ENCODE data around the gene CENPM.

Gene CENPM

GRCh38 chr22:41913842-41914534, 33.0 kb downstream of the CENPM start:
- no peak for DNase-seq (ENCODE audit: low spot score)

- DNase-seq (ENCODE audit: low spot score): no peak
Measured at GRCh38 chr22:41913040-41913719, 33.8 kb downstream of the CENPM start.

DNA sequence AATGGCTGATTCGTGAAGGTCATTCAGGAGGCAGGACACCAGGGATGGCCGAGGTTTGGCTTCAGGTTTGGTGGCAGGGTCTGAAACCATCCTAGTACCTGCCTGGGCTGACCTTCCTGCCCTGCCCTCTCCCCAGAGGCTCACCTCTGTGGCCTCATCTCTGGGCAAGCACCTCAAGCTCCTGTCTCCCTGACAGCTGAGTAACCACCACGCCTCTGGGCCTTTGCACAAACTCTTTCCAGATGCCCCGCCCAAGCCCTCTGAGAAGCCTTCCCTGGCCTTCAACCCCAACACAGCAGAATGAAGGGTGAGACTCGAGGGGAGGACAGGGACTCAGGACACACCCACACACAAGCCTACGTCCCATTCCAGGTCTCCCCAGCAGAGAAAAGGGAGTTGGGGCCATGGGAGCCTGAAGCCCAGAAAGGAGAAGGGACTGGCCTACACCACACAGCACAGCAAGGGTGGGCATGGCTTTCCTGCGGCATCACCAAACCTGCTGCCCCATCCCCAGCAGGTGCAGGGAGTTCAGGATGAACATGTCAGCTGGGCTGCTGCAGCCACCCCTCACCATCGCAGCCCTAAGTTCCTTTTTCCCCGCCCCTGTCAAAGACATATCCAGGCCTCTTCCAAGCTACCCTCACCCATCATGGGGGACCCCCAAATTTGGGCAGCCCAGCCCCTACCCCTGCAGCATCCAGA, 34.5 kb downstream of the CENPM start:
- no peak for DNase-seq (ENCODE audit: low spot score)

DNA sequence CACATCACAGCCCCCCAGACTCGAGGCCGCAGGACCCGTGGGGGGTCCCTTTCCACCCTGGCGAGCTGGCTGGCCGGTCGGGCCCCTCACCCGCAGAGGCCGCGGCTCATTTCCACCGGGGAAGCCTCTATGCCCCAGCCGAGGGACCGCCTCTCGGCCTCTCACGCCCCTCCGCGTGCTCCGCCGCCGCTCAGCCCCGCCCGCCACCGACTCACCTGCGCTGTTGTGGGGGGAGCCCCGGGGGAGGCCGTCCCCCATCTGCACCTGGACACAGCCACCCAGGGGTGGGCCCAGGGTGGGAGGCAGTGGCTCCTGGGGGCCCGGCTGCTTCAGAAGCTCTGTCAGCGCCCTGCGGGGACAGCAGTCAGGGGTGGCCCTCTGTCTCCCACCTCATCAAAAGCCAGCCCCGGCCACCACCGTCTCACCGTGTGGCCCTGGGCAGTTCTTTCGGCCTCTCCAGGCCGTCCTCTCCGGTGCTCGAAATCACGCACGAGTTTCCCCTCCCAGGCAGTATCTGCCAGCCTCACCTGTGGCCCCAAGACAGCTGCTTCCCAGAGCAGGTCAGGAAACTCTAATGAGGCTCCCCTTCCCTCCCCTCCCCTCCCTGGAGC, 35.8 kb downstream of the CENPM start:
- DNase-seq (ENCODE audit: low spot score): no peak

DNA sequence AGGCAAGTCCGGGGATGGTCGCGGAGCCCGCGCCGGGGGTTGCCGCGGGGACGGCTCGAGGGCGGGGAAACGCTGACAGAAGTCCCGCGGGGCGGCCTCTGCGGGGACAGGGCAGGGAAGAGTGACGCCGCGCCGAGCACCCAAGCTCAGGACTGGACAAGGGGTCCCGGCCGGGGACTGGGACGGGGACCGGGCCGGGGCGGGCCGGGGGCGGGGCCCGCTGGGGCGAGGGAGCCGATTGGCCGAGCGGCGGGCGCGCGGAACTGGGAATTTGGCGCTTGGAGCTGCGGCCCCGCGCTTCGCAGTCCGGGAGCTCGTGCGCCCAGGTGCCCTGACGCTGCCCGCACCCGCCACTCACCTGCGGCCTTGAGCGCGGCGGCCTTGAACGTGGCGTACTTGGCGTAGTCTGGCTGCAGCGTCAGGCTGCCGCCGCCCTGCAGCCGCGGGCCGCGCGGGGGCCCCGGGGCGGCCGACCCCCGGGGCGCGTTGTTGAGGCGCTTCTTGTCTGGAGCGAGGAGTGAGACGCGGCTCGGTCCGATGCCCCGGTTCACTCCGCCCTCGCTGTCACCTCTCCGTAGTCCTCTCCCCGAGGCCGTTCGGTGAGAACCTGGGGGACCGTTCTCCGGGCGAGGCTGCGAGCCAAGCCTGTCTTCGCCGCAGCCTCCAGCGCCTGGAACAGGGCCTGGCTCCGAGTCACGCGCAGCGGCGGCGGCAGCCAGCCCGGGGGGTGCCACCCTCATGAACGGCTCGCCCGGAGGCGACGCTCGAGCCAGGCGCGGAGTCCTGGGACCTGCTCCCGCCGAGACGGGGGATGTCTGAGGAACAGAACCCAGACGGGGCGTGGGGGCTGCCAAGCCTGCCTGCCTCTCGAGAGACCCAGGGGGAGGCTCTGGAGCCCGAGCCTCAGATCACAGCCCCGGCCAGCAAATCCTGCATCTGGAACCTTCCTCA, 36.6 kb downstream of the CENPM start:
- peak; percentile 74 for DNase-seq (ENCODE audit: low spot score)

GRCh38 chr22:41909310-41910049, 37.5 kb downstream of the CENPM start:
- DNase-seq (ENCODE audit: low spot score): no peak

DNA sequence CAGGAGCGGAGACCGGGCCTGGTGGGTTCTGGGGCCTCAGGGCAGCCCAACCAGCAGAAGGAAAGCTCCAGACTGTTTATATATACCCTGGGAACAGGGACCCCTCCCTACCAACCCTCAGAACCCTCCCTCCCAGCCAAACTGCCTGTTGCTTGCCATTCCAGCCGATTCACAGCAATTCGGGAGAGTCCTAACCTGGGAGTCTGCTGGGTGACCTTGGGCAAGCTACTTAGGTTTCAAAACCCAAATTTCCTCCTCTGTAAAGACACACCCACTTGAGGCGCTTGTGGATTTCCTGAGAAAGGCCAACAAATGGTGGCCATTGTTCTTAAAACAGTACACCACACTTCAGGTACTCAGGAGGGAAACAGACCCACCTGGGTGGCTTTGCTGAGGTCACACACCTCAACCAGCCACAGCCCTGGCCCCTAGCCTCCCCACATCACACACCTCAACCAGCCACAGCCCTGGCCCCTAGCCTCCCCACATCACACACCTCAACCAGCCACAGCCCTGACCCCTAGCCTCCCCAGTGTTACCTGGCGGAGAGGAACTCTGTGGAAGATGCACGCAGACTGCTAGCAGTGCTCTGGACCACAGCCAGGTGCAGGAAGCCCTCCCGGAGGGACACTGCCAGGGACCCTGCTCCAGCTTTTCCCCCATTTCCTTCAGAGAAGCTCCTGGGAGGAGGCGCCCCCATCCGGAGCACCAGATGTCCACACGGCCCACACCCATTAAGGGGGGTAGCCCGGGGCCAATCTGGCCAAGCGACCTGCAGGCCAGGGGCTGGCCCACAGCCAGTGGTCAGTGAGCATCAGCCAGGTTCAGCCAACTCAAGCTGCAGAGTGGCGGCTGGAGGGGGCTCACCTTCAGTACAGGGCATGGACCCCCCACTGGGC, 38.3 kb downstream of the CENPM start:
- DNase-seq (ENCODE audit: low spot score): no peak

DNA sequence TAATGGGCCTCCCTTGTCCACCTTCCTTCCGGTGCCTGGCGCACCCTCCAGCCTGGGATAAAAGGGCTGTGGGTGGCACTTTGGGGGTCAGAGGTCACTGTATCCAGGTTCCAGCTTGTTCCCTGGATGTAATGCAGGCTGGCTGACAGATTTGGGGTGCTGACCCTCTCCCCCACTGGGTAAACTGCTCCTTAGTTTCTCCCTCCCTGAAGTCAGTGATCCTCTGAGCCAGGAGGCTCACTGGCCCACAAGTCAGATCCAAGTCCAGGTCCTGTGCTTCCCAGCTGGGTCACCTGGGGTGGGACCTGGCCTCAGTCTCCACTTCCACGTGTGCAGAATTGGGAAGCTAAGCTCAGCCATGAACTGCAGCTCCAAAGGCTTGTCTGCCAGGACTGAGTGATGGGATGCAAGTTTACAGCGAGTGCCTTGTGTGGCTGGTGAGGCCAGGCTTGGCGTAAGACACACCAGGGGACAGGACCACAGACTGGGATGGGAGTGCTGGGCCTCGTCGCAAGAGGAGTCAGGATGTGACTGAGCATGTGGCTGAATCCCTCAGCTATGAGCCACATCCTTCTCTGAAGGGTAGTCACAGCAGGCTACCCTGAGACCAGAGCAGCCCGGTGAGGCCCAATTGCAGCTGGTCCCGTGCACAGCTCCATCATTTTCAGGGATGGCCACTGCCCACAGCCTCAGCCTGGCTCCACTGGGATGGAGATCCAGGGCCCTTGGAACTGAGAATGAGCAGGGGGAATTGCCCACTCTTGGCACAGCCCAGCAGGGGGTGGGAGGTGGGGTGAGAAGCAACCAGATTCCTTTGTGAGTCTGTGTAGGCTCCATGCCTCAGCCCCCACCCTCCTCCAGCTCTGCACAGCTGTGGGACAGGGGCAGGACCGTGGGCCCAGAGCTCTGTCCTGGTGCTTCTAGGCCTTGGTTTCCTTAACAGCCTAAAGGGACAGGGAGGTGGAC, 39.2 kb downstream of the CENPM start:
- no peak for DNase-seq (ENCODE audit: low spot score)

GRCh38 chr22:41906822-41907221, 40.1 kb downstream of the CENPM start:
- no peak for DNase-seq (ENCODE audit: low spot score)

DNA sequence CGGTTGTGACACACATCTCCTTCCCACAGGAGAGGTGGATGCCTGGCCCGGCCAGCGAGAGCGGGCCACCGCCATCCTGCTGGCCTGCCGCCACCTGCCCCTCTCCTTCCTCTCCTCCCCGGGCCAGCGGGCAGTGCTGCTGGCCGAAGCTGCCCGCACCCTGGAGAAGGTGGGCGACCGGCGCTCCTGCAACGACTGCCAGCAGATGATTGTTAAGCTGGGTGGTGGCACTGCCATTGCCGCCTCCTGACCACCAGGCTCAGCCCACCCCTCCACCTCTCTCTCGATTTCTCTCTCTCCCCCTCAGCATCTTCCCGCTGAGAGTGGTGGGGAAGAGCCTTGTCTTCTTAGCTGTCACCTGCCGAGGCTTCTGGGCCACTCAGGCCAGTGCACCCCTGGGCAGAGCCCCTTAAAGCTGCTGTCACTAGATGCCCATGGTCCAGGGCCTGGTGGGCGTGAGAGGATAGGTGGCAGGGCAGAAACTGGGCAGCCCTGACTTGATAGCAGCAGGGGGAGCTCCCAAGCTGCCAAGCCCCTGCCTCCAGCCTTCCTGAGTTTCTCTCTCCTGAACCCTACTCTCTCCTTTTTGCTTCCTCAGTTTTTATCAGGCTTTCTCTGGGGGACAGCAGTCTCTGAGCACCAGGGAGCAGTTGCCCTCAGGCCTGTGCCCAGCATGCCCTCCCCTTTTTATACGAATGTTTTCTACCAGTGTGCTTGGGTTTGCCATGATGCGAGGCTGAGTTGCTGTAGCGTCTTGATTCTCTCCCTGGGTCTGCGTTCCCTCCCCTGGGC, 41.3 kb downstream of the CENPM start:
- DNase-seq (ENCODE audit: low spot score): no peak

DNA sequence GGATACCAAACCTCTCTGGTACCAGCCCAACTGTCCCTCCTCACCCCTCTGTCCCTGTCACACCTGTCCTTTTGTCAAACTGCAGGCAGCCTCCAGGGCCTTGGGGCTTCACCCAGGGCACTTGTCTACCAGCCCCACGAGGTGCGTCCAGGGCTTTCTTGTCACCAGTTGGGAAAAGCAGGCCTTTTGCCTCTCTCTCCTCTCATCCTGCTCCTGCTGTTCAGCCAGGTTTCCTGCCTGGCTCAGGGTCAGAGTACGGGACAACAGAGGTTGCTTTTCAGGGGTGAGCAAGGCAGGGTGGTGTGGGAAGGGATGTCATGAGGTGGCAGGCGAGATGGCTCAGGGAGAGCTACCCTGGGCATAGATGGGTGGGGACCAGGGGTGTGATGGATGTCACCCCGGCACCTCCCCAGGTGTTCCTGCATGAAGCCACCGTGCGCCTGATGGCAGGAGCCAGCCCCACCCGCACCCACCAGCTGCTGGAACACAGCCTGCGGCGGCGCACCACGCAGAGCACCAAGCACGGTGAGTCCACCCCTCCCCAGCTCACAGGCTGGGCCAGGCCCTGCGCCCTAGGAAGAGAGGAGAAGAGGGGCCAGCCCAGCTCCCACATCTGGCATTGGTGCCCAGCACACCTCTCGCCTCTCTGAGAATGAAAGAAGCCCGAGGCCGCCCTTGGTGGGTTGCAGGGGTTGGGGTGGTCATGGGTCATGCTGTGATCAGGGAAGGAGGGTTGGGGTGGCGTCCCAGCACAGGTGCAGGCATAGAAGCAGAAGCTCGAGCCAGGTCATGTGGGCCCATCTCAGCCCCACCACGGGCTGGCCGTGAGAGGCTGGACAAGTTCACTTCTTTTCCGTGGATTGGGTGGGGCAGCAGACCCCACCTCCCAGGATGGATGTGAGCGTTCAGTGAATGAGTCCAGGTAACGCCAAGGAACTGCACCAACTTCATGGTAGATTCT, 42.2 kb downstream of the CENPM start:
- DNase-seq (ENCODE audit: low spot score): no peak

- no peak for DNase-seq (ENCODE audit: low spot score)
Measured at GRCh38 chr22:41902932-41903421, 44.0 kb downstream of the CENPM start.

GRCh38 chr22:41902016-41902415, 44.9 kb downstream of the CENPM start:
- DNase-seq (ENCODE audit: low spot score): no peak

DNA sequence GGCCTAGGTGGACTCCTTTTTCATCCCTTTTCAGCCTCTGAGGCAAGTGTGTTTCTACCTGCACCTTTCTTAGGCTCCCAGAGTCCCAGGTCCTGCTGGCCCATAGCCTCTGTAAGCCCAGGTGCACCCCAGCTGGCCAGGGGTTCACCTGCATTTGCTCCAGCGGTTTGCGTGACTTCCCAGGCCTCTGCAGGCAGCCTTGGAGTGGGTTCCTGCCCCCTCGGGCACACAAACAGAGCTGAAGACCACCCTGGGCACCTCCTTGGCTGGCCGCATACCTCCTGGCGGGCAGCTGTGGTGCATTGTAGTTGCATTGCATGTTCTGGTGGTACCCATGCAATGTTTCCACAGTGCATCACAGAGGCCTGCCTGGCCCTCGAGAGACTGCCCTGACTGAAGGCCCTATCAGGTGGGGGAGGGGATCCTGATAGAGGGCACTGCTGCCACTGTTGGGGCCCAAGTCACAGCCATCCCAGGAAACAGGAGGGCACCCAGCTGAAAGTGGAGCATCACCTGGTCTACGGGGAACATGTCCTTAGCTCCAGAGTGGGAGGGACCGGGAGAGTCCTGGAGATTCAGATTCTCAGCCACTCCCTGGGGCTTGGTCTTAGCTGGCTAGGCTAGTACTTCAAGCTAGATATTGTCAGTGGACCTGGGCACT, 46.2 kb downstream of the CENPM start:
- DNase-seq (ENCODE audit: low spot score): no peak

DNA sequence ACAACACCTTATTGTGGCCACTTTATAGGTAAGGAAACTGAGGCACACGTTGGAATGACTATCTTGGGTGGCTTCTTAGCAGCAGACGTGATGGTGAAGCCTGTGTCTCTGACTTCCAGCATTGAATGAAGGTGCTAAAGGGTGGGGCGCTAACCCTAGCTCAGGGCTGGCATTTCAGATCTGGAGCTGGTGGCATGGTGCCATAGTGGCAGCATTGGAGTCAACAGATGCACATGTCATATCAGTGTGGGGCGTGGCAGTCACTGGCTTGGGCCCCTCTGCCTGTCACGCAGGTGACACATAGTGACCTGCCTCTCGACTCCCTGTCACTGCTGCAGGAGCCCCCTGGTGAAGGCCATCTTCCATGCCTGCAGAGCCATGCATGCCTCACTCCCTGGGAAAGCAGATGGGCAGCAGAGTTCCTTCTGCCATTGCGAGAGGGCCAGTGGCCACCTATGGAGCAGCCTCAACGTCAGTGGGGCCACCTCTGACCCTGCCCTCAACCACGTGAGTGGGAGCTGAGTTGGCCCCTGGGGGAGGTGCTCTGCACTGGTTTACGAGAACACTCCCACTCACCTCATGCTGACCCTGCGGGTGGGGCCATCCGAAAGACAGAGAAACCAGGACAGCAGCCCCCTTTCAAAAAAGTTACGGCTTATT, 46.8 kb downstream of the CENPM start:
- DNase-seq (ENCODE audit: low spot score): no peak
